GM18861 (cell line): ENCODE results near the gene ARFIP1.
"Not testable (repeated sequence)": the region's sequence is repeated elsewhere in the genome, so short reads cannot be mapped to it uniquely, and the experiment has no call there.

ENCODE experiments used
- ATAC-seq: cut with Tn5 transposase; IDR thresholded peaks from one replicate; pipeline ENCODE4 v1.9.1; 2021; ENCODE audit not compliant: unreplicated experiment

Gene ARFIP1

DNA sequence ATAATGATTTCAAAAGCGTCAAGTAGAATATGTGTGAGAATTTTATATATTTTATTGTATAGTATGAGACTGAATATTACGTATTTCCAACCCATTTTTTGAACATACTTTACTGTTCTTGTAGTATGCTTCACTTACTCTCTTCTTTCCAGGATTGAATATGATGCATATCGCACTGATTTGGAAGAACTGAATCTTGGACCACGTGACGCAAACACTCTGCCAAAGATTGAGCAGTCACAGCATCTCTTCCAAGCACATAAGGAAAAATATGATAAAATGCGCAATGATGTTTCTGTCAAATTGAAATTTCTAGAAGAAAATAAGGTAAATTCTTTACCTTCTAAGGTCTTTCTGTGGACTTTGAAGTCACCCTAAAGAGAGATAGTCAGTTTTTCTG lies 108.2 kb downstream of the ARFIP1 start:
- ATAC-seq: no peak

DNA sequence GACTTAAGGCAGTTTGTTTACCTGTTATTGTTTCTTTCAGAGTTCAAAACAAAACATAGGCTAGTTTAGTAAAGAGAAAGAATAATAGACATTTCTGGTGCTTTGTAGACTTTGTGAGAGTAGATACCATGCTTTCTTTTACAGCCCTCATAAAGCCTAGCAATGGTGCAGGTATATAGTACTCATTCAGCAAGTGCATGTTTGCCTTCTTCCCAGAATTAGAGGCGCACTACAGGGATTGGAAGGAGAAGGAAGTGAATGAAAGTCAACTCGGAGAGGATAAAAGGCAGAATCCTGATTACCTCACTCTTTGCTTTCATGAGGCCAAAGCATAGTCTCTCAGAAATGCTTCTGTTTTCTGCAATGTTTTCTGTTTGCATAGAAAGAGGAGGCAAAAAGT lies 113.2 kb downstream of the ARFIP1 start:
- ATAC-seq: no peak

DNA sequence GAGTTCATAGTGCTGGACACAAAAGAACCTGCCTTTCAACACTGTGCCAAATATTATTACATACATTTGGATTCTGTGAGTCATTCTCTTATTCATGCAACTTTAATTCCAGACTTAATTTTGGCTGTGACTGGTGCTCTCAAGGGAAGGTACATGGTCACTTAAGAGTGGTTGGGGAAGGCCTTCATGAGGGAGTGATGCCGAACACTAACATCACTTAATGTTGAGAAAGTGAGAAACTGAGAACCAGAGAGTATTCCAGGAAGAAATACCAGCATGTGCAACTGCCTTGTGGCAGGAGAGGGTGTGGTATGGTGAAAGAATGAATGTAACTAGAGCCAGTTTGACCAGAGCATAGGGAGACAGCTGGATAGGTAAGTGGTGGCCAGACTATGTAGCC lies 114.9 kb downstream of the ARFIP1 start:
- no peak for ATAC-seq

DNA sequence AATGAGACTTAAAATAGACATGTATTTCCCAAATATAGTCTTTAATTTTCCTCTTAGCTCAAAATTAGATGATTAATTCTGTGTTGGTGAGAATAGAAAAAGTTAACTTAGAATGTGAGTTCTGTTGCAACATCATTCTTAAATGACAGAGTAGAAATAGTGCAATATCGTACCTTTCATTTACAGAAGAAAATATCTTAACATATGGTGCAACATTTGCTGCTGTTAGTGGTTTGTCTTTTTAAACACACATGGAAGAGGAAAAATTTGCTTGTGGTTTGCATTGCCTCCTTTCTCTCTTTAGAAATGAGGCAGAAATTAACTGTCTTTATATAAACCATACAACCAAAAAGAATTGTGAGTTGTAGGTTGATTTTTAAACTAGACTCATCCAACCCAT lies 117.1 kb downstream of the ARFIP1 start:
- ATAC-seq: no peak

DNA sequence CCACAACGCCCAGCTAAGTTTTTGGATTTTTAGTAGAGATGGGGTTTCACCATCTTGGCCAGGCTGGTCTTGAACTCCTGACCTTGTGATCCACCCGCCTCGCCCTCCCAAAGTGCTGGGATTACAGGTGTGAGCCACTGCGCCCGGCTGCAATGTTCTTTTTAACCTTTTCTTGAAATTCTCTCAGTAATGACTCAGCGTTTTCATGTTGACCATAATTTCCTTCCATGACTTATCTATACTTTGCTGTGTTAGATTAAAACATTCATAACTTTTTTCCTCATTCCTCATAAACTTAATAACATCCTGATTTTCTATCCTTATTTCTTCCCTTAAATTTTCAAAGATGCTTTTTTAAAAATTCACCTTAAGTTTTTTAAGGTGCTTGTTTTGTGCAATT lies 118.4 kb downstream of the ARFIP1 start:
- not testable (repeated sequence) for ATAC-seq

DNA sequence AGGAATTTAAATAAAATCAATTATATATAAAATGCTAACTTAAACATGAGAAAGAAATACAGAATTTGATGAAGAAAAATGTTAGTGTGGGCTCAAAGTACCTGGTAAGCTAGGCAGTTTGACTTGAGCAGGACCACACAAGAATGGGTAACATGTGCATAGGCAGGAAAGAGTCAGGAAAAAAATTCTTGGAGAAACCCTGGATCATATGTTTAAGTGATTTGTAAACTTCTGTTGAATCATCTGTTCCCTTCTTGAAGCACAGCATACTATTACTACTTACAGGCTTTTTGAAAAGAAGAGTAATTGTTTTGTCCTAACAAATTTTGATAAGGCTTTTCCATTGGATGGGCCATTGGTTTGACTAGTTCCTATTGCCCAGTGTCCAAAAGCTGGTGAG lies 118.9 kb downstream of the ARFIP1 start:
- ATAC-seq: no peak

DNA sequence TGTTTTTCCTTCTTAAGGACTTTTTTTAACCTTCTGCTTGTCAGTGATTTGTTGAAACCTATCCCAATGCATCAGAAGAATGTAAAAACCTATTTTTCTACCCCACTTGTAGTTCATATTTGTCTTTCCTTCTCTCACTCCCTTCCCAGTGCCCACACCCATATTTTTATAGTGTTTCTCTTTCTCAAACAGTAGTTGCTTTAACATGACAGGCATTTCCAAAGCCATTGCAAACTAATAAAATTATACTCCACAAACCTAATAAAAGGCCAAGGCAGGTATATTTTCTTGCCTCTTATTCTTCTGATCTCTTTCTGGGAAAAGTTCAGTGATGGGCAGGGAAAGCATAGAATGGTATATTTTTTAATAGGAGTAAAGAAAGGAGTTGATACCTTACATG lies 120.6 kb downstream of the ARFIP1 start:
- no peak for ATAC-seq

DNA sequence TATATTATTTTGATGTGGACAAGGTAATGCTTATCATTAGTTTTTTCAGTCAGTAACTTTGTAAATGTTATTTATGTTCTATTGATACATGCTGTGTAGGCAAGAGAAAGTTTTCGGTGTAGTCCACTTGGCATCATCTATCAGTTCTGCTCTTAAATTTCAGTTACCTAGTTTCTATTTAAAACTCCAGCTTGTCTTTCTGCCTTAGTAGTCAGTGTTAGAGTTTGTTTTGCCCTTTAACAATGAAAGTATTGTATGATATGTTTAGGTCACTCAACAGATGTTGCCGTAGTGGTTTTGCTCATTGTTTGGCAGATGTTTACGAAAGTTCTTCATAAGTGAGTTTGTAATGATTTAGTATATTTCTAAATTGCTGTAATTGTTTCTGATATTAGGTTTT lies 121.5 kb downstream of the ARFIP1 start:
- ATAC-seq: no peak

DNA sequence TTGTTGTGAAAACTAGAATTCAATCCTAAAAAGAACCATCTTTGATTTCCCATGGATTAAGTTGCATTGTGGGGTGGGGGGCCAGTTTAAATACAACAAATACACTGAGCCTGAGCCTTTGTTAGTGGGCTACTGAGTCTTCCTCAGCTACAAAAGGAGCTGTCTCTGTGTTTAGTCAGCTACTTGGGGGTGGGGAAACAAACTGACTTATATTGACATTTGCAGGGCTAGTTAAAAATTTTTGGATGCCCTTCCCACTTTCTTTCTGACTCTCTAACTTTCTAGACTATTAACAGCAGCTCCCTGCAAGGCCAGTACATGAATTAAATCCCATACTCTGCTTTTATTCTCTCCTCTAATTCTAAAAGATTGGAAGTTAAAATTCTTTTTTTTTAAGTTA lies 123.9 kb downstream of the ARFIP1 start:
- ATAC-seq: no peak

DNA sequence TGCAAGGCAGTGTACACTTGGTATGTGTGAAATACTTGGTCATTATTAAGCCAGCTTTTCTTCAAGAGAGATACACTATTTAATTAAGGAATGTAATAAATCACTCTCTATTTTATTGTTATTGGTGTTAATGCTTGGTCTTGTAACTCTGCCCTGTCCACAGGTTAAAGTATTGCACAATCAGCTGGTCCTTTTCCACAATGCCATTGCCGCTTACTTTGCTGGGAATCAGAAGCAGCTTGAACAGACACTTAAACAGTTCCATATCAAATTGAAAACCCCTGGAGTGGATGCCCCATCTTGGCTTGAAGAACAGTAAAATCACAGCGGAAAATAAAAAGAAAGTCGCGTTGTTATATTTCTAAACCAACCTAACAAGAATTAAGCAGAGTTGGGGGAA lies 130.1 kb downstream of the ARFIP1 start:
- ATAC-seq: no peak

DNA sequence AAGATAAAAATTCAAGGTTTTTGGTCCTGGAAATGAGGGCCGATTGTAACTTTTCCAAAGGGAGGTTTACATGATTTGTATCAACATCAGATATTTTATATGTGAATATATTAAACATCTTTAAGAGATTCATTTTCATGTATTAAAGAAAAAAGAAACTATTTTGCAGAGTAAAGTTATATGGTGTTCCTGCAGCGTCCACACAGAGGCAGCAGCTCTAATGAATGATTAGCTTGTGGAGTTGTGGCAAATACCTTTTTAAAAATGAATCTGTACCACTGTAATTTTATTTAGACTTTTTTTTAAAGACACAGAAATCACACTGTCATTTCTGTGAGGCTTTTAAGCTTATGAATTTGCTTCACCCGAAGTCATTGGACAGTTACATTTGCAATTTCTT lies 130.8 kb downstream of the ARFIP1 start:
- ATAC-seq: no peak

DNA sequence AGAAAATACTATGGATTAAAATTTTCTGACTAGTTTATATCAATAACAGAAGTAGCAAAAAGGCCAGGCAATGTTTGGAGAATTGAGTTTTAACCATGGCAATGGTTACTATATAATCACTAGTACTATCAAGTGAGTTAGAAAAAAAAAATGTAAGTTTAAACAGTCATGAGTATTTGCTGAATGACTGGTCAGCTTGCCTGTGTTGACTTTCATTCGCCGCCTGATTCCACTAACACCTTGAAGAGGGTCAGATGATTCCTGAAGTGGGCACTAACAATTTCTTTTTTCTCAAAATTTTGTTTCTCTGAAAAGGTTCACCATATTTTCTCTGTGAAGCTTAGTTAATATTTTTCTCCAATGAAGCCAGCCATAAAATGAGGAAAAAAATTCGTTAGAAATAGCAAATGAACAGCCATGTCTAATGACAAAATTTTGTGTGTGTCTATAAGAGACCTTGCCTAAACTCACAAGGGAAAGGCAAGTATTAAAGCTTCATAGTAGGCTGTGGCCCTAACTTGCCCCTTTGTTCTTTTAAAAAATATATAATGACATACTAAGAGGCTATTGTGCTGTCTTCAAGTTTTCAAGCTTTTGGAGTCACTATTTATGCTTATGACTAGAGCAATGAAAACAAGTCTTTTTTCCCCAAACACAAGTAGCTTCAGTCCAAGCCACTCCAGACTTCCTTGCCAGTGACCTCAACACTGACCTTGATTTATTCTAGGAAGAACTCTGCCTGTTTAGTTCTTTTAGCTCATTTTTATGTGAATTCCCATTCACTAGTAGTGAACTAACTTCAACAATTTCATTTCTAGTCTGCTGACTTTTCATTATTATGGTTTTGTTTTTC lies 138.0 kb downstream of the ARFIP1 start:
- ATAC-seq: no peak

DNA sequence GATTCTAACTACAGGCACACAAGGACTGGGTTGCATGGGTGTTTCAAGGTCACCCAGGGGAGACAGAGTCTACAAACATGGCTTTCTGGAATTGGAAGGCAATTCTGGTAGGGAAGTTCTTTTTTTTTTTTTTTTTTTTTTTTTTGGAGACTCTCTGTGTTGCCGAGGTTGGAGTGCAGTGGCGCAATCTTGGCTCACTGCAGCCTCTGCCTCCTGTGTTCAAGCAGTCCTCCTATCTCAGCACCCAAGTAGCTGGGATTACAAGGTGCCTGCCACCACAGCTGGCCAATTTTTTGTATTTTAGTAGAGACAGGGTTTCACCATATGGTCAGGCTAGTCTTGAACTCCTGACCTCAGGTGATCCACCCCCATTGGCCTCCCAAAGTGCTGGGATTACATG lies 140.1 kb downstream of the ARFIP1 start:
- ATAC-seq: no peak

DNA sequence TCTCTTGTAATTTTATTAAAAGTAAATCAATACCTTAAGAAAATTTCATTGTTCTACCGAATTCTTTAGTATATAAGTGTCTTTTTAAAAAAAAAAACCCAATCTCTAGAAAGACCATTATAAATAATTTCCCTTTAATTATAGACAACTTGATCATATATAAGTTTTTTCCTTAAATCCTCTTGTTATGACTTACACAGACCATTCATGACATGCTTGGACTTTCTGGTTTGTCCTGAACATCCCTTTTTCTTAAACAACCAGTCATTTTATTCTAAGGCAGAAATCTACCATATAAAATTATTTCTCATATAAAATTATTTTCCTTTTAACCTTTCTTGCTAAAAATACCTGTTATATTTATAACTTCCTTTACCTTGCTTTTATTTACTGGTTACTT lies 141.0 kb downstream of the ARFIP1 start:
- no peak for ATAC-seq

DNA sequence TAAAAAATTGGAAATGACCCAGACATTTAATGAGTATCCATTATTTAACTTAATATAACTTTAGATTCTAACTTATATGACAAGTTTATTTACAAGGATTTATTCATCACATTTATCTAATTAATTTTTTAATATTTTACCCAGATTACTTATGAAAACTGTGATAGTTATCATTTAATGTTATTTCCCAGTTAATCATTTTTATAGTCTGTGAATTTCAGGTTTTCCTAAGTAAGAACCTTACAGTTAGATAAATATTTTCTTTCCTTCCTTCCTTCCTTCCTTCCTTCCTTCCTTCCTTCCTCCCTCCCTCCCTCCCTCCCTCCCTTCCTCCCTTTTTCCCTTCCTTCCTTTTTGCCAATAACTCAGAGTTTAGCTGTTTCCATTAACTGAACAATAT lies 141.5 kb downstream of the ARFIP1 start:
- ATAC-seq: no peak

DNA sequence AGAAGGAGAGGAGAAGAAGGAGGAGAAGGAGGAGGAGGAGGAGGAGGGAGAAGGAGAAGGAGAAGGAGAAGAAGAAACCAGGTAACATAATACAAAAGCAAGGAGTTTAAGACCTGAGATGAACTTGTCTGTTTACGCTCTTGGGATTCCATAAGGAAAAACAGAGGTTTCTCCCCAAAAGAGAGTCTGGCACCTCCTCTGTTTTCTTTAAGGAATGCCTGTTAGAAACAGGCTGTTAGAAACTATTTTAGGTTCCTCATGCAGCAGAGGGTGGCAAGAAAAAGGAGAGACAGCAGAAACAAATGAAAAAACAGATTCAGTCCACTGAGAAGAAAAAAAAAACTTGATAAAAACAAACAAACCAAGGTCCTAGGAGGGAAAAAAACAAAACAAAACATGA lies 146.1 kb downstream of the ARFIP1 start:
- no peak for ATAC-seq

DNA sequence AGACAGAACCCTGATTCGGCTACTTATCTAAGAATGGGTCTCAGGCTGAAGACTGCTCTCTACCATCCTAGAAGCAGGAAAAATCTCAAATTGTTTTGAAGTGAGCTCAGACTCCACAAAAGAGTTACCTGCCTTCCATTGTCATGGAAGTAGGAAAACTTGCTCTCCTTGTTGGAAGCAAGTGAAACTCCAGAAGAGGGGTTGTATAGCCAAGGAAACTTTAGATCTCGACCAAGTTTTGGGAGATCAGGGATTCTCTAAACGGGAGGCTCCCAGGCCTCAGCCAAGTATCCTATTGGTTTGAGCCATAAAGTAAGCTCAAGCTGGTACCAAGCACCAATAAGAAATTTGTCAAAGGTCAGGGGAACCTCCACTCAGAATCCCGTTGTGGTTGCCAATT lies 147.2 kb downstream of the ARFIP1 start:
- no peak for ATAC-seq

DNA sequence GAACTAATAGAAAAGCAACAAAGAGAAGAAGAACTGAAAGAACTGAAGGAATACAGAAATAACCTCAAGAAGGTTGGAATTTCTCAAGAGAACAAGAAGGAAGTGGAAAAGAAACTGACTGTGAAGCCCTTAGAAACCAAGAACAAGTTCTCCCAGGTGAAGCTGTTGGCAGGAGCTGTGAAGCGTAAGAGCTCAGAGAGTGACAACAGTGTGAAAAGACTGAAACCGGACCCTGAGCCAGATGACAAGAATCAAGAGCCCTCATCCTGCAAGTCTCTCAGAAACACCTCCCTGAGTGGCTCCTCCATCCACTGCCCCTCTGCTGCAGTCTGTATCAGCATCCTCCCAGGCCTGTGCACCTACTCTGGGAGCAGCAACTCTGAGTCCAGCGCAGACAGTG lies 148.0 kb downstream of the ARFIP1 start:
- no peak for ATAC-seq

DNA sequence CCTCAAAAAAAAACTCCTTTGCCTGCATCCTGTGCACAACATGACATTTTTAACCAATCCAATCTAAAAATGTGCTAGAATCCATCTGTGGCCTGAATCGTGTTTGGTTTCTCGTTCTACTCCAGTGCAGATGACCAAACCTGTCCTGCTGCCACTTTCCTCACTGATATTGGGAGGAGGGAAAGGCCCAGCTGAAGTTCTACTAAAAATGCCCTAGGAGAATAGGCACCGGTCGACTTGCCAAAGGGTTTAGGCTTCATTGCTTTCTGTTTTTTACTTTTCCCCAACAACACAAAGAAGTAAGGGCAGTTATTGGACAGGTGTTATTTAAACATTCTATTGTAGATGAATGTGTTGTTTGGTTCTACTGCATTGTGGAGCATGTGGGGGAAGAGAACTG lies 148.5 kb downstream of the ARFIP1 start:
- no peak for ATAC-seq

DNA sequence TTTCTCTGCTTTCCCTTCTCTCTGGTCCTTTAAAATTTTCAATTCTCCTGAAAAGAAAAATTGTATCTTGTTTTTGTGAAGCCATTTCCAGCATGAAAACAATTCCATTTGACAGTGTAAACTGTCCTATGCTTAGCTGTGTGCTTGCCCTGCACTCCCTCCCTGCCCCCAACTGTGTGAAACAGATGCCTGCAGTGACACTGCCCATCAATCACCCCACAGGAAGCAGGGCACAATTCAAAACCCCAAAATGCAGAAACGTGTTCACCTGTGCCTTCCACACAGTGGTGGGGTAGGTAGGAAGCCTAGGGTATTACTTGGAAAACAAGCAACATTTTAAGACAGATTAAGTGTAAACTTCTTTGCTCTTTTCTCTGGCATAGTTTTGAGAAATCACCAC lies 150.1 kb downstream of the ARFIP1 start:
- ATAC-seq: no peak

DNA sequence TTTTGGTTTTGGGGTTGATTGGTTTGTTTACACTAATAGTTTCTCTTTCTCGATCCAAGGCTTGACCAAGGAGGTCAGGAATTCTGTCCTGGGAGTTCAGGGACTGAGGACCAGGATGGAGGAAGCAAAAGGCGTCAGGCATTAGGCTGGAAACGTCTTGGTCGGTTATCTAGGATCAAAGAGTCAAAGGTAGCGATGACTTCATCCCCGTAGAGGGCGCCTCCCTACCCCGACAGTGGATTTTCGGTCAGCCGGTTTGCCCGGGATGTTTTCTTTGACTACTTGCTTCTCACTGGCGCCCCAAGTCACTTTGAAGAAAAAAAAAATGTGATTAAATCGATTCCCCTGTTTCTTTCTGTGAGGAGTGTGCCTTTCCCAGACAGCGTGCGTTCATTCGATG lies 155.4 kb downstream of the ARFIP1 start:
- ATAC-seq: no peak

DNA sequence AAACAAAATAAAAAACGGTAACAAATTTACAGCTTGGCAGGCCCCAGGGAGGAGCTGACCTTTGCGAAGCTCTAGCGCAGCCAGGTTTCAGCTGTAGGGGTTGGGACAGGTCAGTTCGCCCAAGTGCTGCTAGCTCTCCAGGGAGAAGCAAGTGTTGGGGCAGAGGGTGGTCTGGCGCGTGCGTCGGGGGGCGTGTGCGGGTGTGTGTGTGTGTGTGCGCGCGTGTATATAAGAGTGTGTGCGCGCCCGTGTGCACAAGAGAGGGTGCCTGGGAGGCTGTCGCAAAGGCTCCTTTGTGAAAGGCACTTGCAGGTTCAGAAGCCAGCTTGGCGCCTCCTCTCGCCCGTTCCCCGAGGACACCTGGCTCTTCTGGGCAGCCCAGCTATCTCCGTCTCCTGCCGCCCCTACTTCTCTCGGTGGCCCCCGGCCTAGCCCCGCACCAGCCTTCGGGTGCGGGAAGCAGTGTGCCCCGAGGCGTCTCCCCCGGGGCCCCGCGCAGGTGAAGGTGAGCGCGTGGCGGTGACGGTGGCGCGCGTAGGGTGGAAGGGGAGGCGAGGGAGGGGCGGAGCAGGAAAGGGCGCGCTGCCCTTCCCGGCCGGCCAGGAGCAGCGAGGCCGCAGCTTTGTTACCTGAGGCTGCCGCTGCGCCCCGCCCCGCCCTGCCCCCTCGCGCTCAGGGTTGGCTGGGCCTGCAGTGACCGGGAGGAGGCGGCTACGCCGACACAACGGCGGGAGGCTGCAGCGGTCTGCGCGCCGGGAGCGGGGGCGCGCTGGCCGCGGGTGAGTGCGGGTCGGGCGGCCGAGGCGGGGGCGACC lies 156.1 kb downstream of the ARFIP1 start, which contains the start of gene FHDC1:
FHDC1 (plus strand) TSS at position 693 of the 815 bp plus-strand sequence. CDS start 6,735 bp downstream, outside the sequence.
- no peak for ATAC-seq
